SK-N-SH (cell line): ENCODE results near the gene IFNA2.

Experiments used
- FOXM1 ChIP-seq: IDR thresholded peaks from 2 replicates; pipeline ENCODE4 v1.4.0; 2012; ENCODE audit warnings: low read depth, mild to moderate bottlenecking
- MEF2A ChIP-seq: IDR thresholded peaks from 2 replicates; pipeline ENCODE4 v1.4.0; 2012; ENCODE audit warnings: low read depth, borderline replicate concordance
- POLR2AphosphoS5 ChIP-seq: IDR thresholded peaks from 2 replicates; pipeline ENCODE4 v1.6.1; 2012; ENCODE audit warnings: low read depth, low read length
- RAD21 ChIP-seq: IDR thresholded peaks from 2 replicates; pipeline ENCODE4 v1.6.1; 2012; ENCODE audit warnings: mild to moderate bottlenecking, low read length
- RFX5 ChIP-seq: IDR thresholded peaks from 2 replicates; pipeline ENCODE4 v1.6.1; 2012; ENCODE audit warnings: mild to moderate bottlenecking, improper control_type of control experiment, low read length
- SIN3A ChIP-seq: IDR thresholded peaks from 2 replicates; pipeline ENCODE4 v1.6.1; 2012; ENCODE audit warnings: low read depth, mild to moderate bottlenecking, low read length, moderate library complexity, borderline replicate concordance
- TAF1 ChIP-seq: IDR thresholded peaks from 2 replicates; pipeline ENCODE4 v1.6.1; 2012; ENCODE audit warnings: low read depth, mild to moderate bottlenecking, low read length, moderate library complexity, borderline replicate concordance
- YY1 ChIP-seq: IDR thresholded peaks from 2 replicates; pipeline ENCODE4 v1.4.0; 2012; ENCODE audit warnings: low read depth, mild to moderate bottlenecking
- TF ChIP-seq, protein P1 (sequence below): fragments of 200-600 bp; sonication (generic); IDR thresholded peaks from 2 replicates; pipeline ENCODE4 v1.6.1; 2017; ENCODE audit warnings: antibody characterized with exemption, mild to moderate bottlenecking, moderate library complexity
- TF ChIP-seq, protein P2 (sequence below): fragments of 150-350 bp; IDR thresholded peaks from 2 replicates; pipeline ENCODE4 v1.6.1; 2016; ENCODE audit warnings: mild to moderate bottlenecking, low read depth, low read length
- TF ChIP-seq, protein P3 (sequence below): IDR thresholded peaks from 2 replicates; pipeline ENCODE4; 2012

DNA sequence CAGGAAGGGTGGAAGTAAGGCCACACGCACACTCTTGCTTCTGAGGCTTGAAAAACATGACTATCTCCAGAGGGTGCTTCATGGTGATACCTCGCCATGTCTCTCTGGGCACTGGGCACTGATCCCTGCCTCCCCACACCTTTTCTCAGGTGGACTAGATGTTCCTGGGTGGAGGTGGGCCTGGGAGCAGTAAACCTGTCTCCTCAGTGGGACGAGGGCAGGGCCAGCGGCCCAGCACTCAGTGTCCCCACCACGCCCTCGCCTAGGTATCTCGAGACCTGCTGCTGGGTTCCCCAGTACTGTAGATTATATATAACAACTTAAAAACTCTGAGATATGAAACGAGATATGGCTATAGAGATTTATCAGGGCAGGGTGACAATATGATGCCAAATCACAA, 22.9 kb downstream of the IFNA2 start:
- TF ChIP-seq, protein P1, sequence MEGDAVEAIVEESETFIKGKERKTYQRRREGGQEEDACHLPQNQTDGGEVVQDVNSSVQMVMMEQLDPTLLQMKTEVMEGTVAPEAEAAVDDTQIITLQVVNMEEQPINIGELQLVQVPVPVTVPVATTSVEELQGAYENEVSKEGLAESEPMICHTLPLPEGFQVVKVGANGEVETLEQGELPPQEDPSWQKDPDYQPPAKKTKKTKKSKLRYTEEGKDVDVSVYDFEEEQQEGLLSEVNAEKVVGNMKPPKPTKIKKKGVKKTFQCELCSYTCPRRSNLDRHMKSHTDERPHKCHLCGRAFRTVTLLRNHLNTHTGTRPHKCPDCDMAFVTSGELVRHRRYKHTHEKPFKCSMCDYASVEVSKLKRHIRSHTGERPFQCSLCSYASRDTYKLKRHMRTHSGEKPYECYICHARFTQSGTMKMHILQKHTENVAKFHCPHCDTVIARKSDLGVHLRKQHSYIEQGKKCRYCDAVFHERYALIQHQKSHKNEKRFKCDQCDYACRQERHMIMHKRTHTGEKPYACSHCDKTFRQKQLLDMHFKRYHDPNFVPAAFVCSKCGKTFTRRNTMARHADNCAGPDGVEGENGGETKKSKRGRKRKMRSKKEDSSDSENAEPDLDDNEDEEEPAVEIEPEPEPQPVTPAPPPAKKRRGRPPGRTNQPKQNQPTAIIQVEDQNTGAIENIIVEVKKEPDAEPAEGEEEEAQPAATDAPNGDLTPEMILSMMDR, result no peak
- no peak for TF ChIP-seq YY1
- no peak for TF ChIP-seq RFX5
- no peak for TF ChIP-seq TAF1
- TF ChIP-seq, protein P2, sequence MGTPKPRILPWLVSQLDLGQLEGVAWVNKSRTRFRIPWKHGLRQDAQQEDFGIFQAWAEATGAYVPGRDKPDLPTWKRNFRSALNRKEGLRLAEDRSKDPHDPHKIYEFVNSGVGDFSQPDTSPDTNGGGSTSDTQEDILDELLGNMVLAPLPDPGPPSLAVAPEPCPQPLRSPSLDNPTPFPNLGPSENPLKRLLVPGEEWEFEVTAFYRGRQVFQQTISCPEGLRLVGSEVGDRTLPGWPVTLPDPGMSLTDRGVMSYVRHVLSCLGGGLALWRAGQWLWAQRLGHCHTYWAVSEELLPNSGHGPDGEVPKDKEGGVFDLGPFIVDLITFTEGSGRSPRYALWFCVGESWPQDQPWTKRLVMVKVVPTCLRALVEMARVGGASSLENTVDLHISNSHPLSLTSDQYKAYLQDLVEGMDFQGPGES, result no peak
- no peak for TF ChIP-seq MEF2A
- TF ChIP-seq, protein P3, sequence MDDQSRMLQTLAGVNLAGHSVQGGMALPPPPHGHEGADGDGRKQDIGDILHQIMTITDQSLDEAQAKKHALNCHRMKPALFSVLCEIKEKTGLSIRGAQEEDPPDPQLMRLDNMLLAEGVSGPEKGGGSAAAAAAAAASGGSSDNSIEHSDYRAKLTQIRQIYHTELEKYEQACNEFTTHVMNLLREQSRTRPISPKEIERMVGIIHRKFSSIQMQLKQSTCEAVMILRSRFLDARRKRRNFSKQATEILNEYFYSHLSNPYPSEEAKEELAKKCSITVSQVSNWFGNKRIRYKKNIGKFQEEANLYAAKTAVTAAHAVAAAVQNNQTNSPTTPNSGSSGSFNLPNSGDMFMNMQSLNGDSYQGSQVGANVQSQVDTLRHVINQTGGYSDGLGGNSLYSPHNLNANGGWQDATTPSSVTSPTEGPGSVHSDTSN, result no peak
- no peak for TF ChIP-seq SIN3A
- TF ChIP-seq RAD21, result no peak
- no peak for TF ChIP-seq FOXM1
- TF ChIP-seq POLR2AphosphoS5, result no peak
